Ramos (cell line): ENCODE measurements around the gene PCDHGB1.
"Not testable (repeated sequence)": the region's sequence is repeated elsewhere in the genome, so short reads cannot be mapped to it uniquely, and the experiment has no call there.

Experiments used
- in situ Hi-C: fragments of 300-500 bp; cut with MboI; formaldehyde crosslinking; loops from one replicate; pipeline ENCODE4 v1.14.3; 2022; ENCODE audit warnings: low sequenced_read_pairs; ENCODE audit not compliant: unreplicated experiment

PCDHGB1 gene

DNA sequence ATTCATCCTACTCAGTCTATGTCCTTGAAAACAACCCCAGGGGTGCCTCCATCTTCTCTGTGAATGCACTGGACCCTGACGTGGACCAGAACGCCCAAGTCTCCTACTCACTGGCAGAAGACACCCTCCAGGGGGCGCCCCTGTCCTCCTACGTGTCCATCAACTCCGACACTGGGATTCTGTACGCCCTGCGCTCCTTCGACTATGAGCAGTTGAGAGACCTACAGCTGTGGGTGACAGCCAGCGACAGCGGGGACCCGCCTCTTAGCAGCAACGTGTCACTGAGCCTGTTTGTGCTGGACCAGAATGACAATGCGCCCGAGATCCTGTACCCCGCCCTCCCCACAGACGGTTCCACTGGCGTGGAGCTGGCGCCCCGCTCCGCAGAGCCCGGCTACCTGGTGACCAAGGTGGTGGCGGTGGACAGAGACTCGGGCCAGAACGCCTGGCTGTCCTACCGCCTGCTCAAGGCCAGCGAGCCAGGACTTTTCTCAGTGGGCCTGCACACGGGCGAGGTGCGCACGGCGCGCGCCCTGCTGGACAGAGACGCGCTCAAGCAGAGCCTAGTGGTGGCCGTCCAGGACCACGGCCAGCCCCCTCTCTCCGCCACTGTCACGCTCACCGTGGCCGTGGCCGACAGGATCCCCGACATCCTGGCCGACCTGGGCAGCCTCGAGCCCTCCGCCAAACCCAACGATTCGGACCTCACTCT is 25.7 kb downstream of the PCDHGB1 start:
- in situ Hi-C loops, result not testable (repeated sequence)

DNA sequence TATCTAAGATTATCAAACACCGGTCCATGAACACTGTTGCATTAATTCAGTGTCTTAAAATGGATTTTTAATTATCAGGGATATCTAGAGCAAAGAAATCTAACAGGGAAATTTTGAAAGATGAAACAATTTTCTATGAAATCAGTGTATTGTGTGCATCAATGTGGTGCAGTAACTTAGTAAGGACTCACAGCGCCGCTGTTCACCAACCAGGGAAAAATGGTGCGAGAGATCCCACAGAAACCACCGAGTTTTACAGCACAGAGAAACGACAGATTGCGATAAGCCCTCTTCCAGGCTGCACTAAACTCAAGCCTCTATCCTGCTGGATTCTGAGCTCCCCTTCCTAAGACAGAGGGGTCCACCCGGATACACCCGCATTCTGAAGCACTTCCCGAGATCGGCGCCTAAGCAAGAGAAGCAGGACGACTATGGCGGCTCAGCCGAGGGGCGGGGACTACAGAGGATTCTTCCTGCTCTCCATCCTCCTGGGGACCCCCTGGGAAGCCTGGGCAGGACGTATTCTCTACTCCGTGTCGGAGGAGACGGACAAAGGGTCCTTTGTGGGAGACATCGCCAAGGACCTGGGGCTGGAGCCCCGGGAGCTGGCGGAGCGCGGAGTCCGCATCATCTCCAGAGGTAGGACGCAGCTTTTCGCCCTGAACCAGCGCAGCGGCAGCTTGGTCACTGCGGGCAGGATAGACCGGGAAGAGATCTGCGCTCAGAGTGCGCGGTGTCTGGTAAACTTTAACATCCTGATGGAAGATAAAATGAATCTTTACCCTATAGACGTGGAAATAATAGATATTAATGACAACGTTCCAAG is 32.8 kb downstream of the PCDHGB1 start, which contains the start of gene PCDHGA7:
Gene PCDHGA7, plus strand, starts transcription at position 274 of the 826 bp plus-strand sequence. Its CDS starts 158 bp downstream, at position 432.
- in situ Hi-C loops, result no loop called here

- in situ Hi-C loops, result no loop called here
Measured at GRCh38 chr5:141383345-141383744, 33.4 kb downstream of the PCDHGB1 start.

DNA sequence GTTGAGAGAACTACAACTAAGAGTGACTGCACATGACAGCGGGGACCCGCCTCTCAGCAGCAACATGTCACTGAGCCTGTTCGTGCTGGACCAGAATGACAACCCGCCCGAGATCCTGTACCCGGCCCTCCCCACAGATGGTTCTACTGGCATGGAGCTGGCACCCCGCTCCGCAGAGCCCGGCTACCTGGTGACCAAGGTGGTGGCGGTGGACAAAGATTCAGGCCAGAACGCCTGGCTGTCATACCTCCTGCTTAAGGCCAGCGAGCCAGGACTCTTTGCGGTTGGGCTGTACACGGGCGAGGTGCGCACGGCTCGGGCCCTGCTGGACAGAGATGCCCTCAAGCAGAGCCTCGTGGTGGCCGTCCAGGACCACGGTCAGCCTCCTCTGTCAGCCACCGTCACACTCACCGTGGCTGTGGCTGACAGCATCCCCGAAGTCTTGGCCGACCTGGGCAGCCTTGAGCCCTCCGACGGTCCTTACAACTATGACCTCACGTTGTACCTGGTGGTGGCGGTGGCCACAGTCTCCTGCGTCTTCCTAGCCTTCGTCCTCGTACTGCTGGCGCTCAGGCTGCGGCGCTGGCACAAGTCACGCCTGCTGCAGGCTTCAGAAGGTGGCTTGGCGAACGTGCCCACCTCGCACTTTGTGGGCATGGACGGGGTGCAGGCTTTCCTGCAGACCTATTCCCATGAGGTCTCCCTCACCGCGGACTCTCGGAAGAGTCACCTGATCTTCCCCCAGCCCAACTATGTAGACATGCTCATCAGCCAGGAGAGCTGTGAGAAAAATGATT is 34.8 kb downstream of the PCDHGB1 start:
- in situ Hi-C loops, result no loop called here

DNA sequence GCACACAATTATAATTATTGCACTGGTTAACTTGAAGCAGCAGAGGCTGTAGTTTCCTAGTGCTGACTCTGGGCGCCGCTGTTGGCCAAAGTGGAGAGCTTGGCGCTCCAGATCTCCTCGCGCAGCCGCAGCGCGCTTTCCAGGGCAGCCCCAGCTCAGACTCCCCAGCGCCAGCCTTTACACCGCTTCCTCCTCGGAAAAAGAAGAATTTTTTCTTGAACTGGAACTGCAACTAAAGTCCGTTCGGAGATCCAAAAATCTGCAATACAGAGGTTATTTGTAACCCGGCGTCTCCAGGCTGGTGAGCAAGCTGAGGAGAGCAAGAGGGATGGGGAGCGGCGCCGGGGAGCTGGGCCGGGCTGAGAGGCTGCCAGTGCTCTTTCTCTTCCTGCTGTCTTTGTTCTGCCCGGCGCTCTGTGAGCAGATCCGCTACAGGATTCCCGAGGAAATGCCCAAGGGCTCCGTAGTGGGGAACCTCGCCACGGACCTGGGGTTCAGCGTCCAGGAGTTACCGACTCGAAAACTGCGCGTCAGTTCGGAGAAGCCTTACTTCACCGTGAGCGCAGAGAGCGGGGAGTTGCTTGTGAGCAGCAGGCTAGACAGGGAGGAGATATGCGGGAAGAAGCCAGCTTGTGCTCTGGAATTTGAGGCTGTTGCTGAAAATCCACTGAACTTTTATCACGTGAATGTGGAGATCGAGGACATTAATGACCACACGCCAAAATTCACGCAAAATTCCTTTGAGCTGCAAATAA is 37.8 kb downstream of the PCDHGB1 start, which contains the start of gene PCDHGB4:
Gene PCDHGB4, plus strand, starts transcription at position 142 of the 755 bp plus-strand sequence. Its CDS starts 187 bp downstream, at position 329.
- in situ Hi-C loops, result not testable (repeated sequence)

- in situ Hi-C loops, result no loop called here
Measured at GRCh38 chr5:141388661-141389060, 38.8 kb downstream of the PCDHGB1 start.

DNA sequence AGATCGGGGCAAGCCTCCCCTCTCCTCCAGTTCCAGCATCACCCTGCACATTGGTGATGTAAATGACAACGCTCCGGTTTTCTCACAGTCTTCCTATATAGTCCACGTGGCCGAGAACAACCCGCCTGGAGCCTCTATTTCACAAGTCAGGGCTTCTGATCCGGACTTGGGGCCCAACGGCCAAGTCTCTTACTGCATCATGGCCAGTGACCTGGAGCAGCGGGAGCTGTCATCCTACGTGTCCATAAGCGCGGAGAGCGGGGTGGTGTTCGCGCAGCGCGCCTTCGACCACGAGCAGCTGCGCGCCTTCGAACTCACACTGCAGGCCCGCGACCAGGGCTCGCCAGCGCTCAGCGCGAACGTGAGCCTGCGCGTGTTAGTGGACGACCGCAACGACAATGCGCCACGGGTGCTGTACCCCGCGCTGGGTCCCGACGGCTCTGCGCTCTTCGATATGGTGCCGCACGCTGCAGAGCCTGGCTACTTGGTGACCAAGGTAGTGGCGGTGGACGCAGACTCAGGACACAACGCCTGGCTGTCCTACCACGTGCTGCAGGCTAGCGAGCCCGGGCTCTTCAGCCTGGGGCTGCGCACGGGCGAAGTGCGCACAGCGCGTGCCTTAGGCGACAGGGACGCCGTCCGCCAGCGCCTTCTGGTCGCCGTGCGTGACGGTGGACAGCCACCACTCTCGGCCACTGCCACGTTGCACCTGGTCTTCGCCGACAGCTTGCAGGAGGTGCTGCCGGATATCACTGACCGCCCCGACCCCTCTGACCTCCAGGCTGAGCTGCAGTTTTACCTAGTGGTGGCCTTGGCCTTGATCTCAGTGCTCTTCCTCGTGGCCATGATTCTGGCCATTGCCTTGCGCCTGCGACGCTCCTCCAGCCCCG is 39.5 kb downstream of the PCDHGB1 start:
- in situ Hi-C loops, result no loop called here

DNA sequence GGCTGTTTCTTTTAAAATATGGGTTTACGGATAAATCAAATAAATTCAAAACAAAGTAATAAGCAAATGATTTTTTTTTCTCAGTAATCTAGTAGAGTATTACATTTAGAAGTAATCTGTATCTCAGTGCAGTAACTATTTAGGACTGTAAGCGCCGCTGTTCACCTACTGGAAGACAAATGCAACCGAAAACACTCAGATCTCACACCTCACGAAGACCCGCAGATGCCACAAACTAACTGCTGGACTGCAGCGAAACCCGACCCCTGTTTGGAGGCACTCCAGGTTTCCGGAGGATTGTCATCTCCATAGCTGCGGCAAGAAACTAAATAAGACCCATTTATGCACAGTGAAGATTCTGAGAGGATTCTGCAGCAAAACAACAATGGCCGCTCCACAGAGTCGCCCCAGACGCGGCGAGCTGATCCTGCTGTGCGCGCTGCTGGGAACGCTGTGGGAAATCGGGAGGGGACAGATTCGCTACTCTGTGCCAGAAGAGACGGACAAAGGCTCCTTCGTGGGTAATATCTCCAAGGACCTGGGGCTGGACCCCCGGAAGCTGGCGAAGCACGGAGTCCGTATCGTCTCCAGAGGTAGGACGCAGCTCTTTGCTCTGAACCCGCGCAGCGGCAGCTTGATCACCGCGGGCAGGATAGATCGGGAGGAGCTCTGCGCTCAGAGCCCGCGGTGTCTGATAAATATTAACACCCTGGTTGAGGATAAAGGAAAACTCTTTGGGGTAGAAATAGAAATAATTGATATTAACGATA is 42.7 kb downstream of the PCDHGB1 start, which contains the start of gene PCDHGA8:
Gene PCDHGA8, plus strand, starts transcription at position 205 of the 770 bp plus-strand sequence. Its CDS starts 181 bp downstream, at position 386.
- in situ Hi-C loops, result no loop called here

DNA sequence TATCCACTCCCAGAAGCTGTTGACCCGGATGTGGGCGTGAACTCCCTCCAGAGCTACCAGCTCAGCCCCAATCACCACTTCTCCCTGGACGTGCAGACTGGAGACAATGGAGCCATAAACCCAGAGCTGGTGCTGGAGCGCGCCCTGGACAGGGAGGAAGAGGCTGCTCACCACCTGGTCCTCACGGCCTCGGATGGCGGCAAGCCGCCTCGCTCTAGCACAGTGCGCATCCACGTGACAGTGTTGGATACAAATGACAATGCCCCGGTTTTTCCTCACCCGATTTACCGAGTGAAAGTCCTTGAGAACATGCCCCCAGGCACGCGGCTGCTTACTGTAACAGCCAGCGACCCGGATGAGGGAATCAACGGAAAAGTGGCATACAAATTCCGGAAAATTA is 43.4 kb downstream of the PCDHGB1 start:
- in situ Hi-C loops, result no loop called here

DNA sequence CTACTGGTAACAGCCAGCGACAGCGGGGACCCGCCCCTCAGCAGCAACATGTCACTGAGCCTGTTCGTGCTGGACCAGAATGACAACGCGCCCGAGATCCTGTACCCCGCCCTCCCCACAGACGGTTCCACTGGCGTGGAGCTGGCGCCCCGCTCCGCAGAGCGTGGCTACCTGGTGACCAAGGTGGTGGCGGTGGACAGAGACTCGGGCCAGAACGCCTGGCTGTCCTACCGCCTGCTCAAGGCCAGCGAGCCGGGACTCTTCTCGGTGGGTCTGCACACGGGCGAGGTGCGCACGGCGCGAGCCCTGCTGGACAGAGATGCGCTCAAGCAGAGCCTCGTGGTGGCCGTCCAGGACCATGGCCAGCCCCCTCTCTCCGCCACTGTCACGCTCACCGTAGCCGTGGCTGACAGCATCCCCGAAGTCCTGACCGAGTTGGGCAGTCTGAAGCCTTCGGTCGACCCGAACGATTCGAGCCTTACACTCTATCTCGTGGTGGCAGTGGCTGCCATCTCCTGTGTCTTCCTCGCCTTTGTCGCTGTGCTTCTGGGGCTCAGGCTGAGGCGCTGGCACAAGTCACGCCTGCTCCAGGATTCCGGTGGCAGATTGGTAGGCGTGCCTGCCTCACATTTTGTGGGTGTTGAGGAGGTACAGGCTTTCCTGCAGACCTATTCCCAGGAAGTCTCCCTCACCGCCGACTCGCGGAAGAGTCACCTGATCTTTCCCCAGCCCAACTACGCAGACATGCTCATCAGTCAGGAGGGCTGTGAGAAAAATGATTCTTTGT is 44.7 kb downstream of the PCDHGB1 start:
- in situ Hi-C loops, result not testable (repeated sequence)

DNA sequence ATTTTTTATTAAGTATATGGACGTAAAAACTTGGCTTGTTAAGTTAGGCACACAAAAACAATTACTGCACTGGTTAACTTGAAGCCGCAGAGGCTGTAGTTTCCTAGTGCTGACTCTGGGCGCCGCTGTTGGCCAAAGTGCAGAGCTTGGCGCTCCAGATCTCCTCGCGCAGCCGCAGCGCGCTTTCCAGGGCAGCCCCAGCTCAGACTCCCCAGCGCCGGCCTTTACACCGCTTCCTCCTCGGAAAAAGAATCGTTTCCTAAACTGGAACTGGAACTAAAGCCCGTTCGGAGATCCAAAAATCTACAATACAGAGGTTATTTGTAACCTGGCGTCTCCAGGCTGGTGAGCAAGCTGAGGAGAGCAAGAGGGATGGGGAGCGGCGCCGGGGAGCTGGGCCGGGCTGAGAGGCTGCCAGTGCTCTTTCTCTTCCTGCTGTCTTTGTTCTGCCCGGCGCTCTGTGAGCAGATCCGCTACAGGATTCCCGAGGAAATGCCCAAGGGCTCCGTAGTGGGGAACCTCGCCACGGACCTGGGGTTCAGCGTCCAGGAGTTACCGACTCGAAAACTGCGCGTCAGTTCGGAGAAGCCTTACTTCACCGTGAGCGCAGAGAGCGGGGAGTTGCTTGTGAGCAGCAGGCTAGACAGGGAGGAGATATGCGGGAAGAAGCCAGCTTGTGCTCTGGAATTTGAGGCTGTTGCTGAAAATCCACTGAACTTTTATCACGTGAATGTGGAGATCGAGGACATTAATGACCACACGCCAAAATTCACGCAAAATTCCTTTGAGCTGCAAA is 48.1 kb downstream of the PCDHGB1 start, which contains the start of gene PCDHGB5:
Gene PCDHGB5, plus strand, starts transcription at position 192 of the 796 bp plus-strand sequence. Its CDS starts 181 bp downstream, at position 373.
- in situ Hi-C loops, result not testable (repeated sequence)

GRCh38 chr5:141398608-141399007 is 48.7 kb downstream of the PCDHGB1 start:
- in situ Hi-C loops, result no loop called here

DNA sequence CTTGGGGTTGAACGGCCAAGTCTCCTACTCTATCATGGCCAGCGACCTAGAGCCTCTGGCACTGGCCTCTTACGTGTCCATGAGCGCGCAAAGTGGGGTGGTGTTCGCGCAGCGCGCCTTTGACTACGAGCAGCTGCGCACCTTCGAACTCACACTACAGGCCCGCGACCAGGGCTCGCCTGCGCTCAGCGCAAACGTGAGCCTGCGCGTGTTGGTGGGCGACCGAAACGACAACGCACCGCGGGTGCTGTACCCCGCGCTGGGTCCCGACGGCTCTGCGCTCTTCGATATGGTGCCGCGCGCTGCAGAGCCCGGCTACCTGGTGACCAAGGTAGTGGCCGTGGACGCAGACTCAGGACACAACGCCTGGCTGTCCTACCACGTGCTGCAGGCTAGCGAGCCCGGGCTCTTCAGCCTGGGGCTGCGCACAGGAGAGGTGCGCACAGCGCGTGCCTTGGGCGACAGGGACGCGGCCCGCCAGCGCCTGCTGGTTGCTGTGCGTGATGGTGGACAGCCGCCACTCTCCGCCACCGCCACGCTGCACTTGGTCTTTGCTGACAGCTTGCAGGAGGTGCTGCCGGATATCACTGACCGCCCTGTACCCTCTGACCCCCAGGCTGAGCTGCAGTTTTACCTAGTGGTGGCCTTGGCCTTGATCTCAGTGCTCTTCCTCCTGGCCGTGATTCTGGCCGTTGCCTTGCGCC is 49.8 kb downstream of the PCDHGB1 start:
- in situ Hi-C loops, result no loop called here
